ENCODE measurements around the gene GAA.

GAA gene

DNA sequence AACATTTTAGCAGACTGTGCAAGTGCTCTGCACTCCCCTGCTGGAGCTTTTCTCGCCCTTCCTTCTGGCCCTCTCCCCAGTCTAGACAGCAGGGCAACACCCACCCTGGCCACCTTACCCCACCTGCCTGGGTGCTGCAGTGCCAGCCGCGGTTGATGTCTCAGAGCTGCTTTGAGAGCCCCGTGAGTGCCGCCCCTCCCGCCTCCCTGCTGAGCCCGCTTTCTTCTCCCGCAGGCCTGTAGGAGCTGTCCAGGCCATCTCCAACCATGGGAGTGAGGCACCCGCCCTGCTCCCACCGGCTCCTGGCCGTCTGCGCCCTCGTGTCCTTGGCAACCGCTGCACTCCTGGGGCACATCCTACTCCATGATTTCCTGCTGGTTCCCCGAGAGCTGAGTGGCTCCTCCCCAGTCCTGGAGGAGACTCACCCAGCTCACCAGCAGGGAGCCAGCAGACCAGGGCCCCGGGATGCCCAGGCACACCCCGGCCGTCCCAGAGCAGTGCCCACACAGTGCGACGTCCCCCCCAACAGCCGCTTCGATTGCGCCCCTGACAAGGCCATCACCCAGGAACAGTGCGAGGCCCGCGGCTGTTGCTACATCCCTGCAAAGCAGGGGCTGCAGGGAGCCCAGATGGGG lies 3.1 kb downstream of the GAA start:
- DNase-seq (ENCODE audit: low read depth in 2 of 2): no peak

DNA sequence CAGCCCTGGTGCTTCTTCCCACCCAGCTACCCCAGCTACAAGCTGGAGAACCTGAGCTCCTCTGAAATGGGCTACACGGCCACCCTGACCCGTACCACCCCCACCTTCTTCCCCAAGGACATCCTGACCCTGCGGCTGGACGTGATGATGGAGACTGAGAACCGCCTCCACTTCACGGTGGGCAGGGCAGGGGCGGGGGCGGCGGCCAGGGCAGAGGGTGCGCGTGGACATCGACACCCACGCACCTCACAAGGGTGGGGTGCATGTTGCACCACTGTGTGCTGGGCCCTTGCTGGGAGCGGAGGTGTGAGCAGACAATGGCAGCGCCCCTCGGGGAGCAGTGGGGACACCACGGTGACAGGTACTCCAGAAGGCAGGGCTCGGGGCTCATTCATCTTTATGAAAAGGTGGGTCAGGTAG lies 3.6 kb downstream of the GAA start:
- no peak for DNase-seq (ENCODE audit: low read depth in 2 of 2)

DNA sequence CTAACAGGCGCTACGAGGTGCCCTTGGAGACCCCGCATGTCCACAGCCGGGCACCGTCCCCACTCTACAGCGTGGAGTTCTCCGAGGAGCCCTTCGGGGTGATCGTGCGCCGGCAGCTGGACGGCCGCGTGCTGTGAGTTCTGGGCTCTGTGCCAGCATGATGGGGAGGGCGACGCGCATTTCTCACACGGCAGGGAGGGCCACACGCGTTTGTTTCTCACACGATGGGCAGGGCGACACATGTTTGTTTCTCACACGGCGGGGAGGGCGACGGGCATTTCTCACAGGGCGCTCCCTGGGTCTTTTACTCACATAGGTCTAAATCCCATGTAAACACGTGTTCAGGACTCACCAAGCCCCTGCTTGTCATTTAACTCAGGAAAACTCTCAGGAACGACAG lies 4.4 kb downstream of the GAA start:
- DNase-seq (ENCODE audit: low read depth in 2 of 2): no peak

DNA sequence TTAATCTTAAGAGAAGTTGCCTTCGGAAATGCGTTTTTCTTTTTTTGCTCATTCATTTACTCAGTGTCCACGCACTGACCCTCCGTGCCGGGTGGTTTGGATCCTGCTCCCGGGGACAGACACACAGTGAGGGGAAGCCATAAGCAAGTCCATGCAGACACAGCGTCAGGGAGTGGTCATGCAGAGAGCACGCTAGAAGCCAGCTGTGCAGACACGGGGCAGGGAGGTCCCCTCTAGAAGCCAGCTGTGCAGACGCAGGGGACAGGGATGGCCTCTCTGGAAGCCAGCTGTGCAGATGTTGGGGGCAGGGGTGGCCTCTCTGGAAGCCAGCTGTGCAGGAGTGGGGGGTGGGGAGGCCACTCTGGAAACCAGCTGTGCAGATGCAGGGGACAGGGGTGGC lies 4.8 kb downstream of the GAA start:
- DNase-seq (ENCODE audit: low read depth in 2 of 2): no peak

DNA sequence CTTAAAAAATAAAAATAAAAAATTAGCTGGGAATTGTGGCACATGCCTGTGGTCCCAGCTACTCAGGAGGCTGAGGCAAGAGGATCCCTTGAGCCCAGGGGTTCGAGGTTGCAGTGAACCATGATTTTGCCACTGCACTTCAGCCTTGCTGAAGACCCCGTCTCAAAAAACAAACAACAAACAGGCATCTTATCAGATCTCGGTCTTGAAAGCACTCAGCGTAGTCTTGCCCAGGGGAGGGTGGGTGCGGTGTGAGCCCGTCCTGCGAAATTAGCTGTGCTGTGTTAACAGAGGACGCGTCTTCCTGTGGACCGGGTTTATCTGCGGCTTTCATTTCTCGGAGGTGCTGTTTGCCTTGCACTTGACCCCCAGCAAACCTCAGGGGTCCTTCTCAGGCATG lies 5.4 kb downstream of the GAA start:
- DNase-seq (ENCODE audit: low read depth in 2 of 2): no peak

DNA sequence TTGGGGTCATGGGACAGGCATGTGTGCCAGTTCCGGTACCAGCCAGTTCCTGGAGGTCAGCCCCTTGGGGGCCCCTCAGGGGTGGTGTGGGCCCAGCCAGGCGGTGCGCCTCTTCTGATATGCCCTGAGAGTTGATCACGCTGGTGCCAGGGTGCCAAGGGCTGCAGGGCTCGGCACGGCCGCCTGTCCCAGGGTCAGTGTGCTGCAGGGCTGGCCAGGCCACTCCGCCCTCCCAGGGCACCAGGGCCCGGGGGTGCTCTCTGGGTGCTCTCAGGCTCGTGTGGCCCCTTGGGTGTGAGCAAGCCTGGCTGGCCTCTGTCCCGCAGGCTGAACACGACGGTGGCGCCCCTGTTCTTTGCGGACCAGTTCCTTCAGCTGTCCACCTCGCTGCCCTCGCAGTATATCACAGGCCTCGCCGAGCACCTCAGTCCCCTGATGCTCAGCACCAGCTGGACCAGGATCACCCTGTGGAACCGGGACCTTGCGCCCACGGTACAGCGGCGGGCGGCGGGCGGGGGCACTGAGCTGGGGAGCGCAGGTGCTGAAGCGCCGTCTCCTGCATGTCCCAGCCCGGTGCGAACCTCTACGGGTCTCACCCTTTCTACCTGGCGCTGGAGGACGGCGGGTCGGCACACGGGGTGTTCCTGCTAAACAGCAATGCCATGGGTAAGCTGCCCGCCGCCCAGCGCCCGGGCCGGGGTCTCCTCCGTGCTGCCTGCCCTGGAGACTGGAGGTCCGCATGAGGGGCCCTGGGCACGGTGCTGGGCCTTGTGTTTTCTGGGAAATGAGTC lies 6.0 kb downstream of the GAA start:
- DNase-seq (ENCODE audit: low read depth in 2 of 2): no peak

DNA sequence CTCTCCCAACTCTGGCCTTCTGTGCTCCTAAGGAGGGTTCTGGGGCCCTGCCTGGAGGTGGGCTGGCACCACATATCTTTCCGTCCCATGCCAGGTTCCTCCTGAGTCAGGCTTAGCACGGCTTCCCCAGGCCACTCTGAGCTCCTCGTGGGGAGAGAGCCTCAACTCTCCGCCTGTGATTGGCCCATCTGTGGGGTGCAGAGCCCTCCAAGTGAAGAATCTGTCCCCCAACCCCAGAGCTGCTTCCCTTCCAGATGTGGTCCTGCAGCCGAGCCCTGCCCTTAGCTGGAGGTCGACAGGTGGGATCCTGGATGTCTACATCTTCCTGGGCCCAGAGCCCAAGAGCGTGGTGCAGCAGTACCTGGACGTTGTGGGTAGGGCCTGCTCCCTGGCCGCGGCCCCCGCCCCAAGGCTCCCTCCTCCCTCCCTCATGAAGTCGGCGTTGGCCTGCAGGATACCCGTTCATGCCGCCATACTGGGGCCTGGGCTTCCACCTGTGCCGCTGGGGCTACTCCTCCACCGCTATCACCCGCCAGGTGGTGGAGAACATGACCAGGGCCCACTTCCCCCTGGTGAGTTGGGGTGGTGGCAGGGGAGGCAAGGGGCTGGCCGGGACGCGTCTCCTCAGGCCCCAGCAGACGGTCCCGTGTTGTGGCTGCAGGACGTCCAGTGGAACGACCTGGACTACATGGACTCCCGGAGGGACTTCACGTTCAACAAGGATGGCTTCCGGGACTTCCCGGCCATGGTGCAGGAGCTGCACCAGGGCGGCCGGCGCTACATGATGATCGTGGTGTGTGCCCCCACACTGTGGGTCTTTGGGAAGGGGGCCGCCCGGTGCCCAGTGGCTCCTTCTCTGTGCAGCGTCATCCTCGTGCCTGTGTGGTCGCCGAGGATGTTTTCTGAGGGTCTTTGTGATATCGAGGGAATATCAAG lies 6.9 kb downstream of the GAA start:
- DNase-seq (ENCODE audit: low read depth in 2 of 2): no peak

DNA sequence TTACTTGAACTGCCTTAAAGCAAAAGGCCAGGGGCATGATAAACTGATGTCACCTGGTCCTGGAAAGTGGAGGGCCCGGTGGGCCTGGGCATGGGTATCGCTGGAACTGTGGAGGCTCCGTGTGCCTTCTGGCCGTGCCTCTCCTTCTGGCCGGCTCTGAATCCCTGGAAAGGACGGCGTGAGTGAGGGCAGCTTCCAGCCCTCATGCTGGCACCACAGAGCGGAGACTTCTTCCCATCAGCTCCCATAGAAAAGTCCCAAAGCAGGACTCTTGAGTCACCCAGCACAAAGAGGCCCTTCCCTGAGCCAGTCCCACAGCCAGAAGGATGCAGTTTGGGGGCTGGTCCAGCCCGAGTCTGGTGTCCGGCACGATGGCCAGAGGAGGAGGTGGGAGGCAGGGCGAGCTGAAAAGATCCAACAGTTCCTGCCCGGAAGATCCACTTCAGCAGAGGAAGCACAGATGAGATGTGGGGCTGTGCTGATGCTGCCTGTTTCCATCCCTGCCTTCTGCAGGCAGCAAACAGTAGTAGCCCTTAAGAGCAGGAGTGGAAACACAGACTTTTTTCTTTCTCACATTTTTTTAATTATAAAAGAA lies 7.8 kb downstream of the GAA start:
- no peak for DNase-seq (ENCODE audit: low read depth in 2 of 2)

DNA sequence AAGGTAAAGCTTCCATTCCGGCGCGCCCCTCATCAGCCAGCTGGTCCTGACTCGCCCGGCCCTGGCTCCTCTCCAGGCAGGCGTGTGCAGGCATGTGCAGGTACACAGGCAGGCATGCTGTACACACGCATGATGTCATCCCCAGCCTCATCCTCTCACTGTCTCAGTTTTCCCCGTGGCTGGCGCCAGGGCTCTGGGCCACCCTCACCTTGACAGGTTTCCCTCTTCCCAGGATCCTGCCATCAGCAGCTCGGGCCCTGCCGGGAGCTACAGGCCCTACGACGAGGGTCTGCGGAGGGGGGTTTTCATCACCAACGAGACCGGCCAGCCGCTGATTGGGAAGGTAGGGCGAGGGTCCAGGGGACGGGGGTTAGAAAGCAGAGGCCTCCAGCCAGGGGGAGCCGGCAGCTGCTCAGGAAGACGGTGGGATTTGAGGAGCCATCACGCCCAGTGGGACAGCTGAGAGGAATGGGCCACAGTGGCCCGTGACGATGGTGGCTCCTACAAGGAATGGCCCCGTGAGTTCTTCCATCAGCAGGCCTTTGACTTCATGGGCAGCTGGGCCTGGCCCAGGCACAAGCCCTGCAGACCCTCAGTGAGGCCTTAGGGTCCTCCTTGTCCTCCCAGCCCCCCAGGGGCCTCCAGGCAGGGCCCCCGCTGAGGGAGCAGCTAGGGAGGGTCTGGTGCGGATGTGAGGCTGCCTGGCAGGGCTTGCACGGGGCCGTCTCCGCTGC lies 8.5 kb downstream of the GAA start:
- no peak for DNase-seq (ENCODE audit: low read depth in 2 of 2)

DNA sequence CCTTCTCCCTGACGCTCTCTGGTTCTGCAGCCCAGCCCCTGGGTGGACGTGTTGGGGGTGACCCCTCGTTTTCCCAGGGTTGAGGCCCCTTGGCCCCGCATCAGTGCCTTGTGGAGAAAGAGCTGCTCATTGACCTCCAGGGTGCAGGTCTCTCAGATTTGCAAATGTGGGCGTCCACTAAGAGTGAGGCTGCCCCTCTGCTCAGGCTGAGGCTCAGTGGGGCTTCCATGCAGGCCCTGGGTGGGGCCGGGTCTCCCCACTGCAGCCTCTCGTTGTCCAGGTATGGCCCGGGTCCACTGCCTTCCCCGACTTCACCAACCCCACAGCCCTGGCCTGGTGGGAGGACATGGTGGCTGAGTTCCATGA lies 9.0 kb downstream of the GAA start:
- no peak for DNase-seq (ENCODE audit: low read depth in 2 of 2)

DNA sequence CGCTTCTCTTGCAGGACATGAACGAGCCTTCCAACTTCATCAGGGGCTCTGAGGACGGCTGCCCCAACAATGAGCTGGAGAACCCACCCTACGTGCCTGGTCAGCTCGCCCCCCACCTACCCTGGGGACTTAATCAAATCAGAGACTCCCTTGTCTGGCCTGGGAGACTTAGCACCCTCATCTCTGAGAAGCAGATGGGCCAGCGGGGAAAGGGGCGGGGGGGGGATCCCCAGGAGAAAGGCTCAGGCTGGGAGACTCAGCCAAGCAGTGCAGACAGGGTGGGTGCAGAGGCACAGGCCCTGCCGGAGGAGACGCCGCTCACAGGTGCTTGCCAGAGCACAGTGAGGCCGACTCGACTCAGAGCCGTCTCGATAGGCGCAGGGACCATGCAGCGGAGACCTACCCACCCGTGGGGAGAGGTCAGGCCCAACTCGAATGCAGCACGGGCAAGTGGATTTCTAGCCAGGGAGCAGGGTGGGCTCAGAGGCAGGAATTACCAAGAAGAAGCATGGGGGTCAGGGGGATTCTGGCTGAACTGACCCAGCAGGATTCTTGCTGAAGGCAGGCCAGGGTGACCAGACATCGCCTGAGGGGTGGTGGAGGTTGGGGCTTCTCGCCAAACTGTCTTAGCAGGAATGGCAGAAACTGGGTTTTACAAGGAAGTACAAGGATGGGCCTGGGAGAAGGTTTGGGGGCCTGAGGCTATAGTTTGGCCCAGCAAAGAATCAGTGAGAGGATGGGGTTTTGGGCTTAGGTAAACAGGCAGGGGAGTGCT lies 9.7 kb downstream of the GAA start:
- no peak for DNase-seq (ENCODE audit: low read depth in 2 of 2)

DNA sequence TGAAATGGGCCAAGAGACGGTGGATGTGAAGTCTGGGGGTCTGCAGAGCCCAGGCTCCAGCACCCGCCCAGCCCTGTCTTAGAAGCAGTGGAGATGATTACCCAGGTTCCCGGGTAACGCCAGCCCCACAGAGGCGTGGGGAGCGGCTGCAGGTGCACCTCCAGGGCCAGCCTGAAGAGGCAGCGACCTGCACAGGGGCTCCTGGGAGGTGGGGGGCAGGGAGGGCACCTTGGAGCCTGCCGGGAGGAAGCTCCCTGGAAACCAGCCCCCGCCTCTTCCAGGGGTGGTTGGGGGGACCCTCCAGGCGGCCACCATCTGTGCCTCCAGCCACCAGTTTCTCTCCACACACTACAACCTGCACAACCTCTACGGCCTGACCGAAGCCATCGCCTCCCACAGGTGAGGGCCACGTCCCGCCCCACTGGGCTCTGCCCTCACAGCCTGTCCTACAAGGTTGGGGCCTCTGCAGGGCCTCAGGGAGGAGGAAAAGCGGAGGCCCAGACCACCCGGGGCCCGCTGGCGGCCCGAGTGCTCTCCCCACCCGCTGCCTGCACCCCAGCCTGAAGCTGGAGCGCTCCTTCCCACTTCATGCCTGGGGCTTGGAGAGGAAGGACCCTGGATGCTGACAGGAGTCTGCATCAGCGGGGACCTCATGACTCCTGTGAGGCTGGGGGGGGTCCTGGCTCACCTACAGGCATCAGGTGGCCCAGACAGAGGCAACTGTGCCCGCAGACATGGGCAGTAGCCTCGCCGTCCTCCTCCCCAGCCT lies 10.5 kb downstream of the GAA start:
- DNase-seq (ENCODE audit: low read depth in 2 of 2): no peak

DNA sequence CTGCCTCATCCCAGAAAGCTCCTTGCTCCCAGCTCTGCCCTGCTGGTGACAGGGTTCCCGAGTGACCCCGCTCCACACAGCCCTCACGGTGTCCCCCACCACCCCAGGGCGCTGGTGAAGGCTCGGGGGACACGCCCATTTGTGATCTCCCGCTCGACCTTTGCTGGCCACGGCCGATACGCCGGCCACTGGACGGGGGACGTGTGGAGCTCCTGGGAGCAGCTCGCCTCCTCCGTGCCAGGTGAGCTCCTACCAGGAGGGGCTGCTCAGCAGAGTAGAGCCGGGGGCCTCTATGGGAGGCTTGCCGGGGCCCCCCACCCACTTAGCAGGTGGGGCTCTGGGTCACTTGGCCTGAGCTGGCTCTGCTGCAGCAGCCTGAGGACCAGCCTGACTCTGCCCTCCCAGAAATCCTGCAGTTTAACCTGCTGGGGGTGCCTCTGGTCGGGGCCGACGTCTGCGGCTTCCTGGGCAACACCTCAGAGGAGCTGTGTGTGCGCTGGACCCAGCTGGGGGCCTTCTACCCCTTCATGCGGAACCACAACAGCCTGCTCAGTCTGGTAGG lies 11.2 kb downstream of the GAA start:
- no peak for DNase-seq (ENCODE audit: low read depth in 2 of 2)

DNA sequence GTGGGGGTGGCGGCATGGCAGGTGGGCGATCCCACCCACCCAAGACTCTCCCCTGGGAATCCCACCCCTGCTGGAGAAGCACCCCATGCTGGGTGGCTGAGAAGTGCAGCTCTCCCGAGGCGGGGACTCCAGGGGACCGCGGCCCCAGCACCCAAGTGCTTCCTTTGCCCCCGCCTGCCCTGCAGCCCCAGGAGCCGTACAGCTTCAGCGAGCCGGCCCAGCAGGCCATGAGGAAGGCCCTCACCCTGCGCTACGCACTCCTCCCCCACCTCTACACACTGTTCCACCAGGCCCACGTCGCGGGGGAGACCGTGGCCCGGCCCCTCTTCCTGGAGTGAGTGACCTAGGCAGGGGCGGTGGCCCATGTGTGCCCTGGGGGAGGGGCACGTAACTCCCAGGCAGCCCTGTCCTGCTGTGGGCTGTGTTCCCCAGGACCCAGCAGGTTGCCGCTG lies 11.7 kb downstream of the GAA start:
- DNase-seq (ENCODE audit: low read depth in 2 of 2): no peak

DNA sequence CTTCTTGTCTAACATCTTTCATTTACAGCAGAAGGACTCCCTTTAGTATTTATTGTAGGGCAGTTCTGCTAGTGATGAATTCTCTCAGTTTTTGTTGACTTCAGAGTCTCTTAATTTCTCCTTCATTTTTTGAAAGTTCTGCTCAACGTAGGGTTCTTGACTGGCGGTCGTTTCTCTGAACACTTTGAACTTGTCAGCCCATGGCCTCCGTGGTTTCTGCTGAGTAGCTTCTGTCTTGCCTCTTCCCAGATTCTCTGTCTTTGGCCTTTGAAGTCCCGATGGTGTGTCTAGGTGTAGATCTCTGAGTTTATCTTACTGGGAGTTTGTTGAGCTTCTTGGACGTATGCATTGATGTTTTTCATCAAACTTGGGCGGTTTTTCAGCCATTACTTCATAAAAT lies 13.4 kb downstream of the GAA start:
- DNase-seq (ENCODE audit: low read depth in 2 of 2): no peak

DNA sequence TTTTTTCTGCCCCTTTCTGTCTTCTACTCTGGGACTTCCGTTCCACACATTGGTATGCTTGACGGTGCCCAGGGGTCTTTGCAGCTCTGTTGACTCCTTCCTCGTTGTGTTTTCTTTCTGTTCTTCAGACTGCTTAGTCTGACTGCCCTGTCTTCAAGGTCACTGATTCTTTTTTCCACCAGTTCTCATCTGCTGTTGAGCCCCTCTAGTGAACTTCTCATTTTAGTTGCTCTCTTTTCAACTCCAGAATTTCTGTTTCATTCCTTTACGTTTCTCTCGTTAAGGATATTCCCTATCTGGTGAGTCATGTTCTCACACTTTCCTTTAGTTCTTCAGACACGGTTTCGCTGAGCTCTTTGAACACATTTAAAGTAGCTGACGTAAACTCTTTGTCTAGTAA lies 13.8 kb downstream of the GAA start:
- DNase-seq (ENCODE audit: low read depth in 2 of 2): no peak

DNA sequence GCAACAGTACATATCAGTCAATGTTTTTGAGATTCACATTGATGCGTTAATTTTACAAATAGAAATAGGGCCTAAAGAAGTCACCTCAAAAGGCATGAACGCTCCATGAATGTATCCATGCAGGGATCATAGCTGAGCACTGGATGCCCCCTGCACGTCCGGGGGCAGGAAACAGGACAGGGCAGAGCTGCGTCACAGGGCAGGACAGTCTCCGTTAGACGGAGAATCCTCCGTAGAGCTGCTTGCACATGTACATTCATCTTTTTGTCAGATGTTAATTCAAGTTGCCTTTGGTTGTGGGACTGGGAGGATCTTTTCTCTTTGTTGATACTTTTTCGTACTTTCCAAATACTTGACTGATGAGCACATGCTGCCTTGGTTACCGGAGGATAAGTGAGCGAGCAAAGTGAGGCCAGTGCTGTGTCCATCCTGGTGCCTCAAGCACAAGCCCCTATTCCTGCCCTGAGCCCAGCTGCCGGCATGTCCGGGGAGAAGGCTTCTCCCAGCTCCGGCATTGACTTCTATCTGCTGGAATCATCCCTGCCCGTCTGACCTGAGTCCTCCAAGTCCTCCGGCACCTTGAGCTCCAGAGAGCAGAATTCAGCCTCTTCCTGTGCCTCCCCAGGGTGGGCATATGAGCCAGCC lies 15.0 kb downstream of the GAA start:
- no peak for DNase-seq (ENCODE audit: low read depth in 2 of 2)

DNA sequence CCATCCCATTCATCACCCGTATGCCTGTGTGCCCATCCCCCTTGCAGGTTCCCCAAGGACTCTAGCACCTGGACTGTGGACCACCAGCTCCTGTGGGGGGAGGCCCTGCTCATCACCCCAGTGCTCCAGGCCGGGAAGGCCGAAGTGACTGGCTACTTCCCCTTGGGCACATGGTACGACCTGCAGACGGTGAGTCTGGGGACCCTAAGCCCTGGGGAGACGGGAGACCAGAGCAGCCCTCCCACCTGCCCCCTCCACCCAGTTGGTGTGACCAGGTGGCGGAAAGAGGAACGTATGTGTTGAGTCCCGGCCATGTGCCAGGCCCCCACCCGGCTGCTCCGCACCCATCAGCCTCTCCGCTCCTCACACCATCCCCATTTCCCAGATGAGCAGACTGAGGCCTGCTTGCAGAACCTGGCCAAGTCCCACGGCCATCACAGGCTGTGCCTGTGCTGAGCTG lies 15.6 kb downstream of the GAA start:
- DNase-seq (ENCODE audit: low read depth in 2 of 2): no peak
